Neural progenitor cell (in vitro differentiated cells): ENCODE data around the gene TCF3.

Experiments used
- CTCF ChIP-seq: fragments of 200-600 bp; sonication (generic); IDR thresholded peaks from 2 replicates; pipeline ENCODE4 v1.5.1; 2017; ENCODE audit warnings: antibody characterized with exemption, mild to moderate bottlenecking
- EZH2 ChIP-seq: fragments of 200-600 bp; sonication (generic); IDR thresholded peaks from 2 replicates; pipeline ENCODE4 v1.6.1; 2017; ENCODE audit warnings: antibody characterized with exemption, mild to moderate bottlenecking, moderate library complexity

- TF ChIP-seq CTCF (no peak), EZH2 (no peak)
Observed at GRCh38 chr19:1646659-1647453, 5.6 kb downstream of the TCF3 start.
